GM12878 (cell line): ENCODE measurements around the gene PDZD7. TPM values are rescaled to one million over a fixed set of nuclear protein-coding genes. Genes with fewer than 3 reads are reported as not detected.
A peak's percentile ranks its signal among the peaks of the same experiment; 100 is the strongest.

Experiments
- CHD2 ChIP-seq: IDR thresholded peaks from 2 replicates; pipeline ENCODE4 v1.6.1; 2011; ENCODE audit warnings: low read depth, low read length, improper control_type of control experiment, borderline replicate concordance
- CHD4 ChIP-seq: fragments of 200-600 bp; sonication (generic); IDR thresholded peaks from 2 replicates; pipeline ENCODE4 v1.6.1; 2016; ENCODE audit warnings: mild to moderate bottlenecking
- CUX1 ChIP-seq: IDR thresholded peaks from 2 replicates; pipeline ENCODE4 v1.6.1; 2012; ENCODE audit warnings: improper control_type of control experiment, low read depth, low read length; ENCODE audit not compliant: insufficient replicate concordance
- FOS ChIP-seq: IDR thresholded peaks from 3 replicates; pipeline ENCODE4 v1.6.1; 2011; ENCODE audit warnings: borderline replicate concordance; ENCODE audit not compliant: insufficient read length; ENCODE audit errors: extremely low read depth
- FOXK2 ChIP-seq: fragments of 450-650 bp; IDR thresholded peaks from 2 replicates; pipeline ENCODE4 v1.6.1; 2017; ENCODE audit warnings: mild to moderate bottlenecking, moderate library complexity
- HDGF ChIP-seq: fragments of 450-650 bp; IDR thresholded peaks from 2 replicates; pipeline ENCODE4 v1.6.1; 2016; ENCODE audit warnings: antibody characterized with exemption
- LARP7 ChIP-seq: fragments of 450-650 bp; IDR thresholded peaks from 2 replicates; pipeline ENCODE4 v1.6.1; 2017; ENCODE audit warnings: mild to moderate bottlenecking
- MTA3 ChIP-seq: IDR thresholded peaks from 2 replicates; pipeline ENCODE4 v1.6.1; 2012; ENCODE audit warnings: low read length, inconsistent platforms, borderline replicate concordance
- NR2C2 ChIP-seq: IDR thresholded peaks from 2 replicates; pipeline ENCODE4 v1.6.1; 2011; ENCODE audit warnings: borderline replicate concordance, low read depth; ENCODE audit not compliant: control insufficient read depth, insufficient read length
- PAX5 ChIP-seq: IDR thresholded peaks from 2 replicates; pipeline ENCODE4 v1.6.1; 2011; ENCODE audit warnings: low read depth, low read length, borderline replicate concordance
- SIX5 ChIP-seq: IDR thresholded peaks from 2 replicates; pipeline ENCODE4 v1.6.1; 2011; ENCODE audit warnings: mild to moderate bottlenecking, low read depth, low read length, moderate library complexity; ENCODE audit not compliant: severe bottlenecking
- SMC3 ChIP-seq: IDR thresholded peaks from 2 replicates; pipeline ENCODE4 v1.6.1; 2011; ENCODE audit warnings: low read length, improper control_type of control experiment, borderline replicate concordance
- SP1 ChIP-seq: IDR thresholded peaks from one replicate; pipeline ENCODE4 v1.6.1; 2011; ENCODE audit warnings: low read depth, low read length
- STAT1 ChIP-seq: fragments of 450-650 bp; conservative IDR thresholded peaks from 2 replicates; pipeline ENCODE4 v1.6.1; 2014; ENCODE audit warnings: antibody characterized with exemption, mild to moderate bottlenecking
- STAT3 ChIP-seq: IDR thresholded peaks from 2 replicates; pipeline ENCODE4 v1.6.1; 2011; ENCODE audit warnings: low read depth, low read length, improper control_type of control experiment
- TAF1 ChIP-seq: IDR thresholded peaks from 2 replicates; pipeline ENCODE4 v1.6.1; 2011; ENCODE audit warnings: mild to moderate bottlenecking, low read depth, low read length, borderline replicate concordance
- TCF12 ChIP-seq: IDR thresholded peaks from 2 replicates; pipeline ENCODE4 v1.6.1; 2011; ENCODE audit warnings: low read depth, mild to moderate bottlenecking, low read length
- TCF3 ChIP-seq: IDR thresholded peaks from 2 replicates; pipeline ENCODE4 v1.6.1; 2012; ENCODE audit warnings: low read depth, mild to moderate bottlenecking, low read length, borderline replicate concordance; ENCODE audit not compliant: insufficient read depth
- YY1 ChIP-seq: IDR thresholded peaks from 2 replicates; pipeline ENCODE4 v1.6.1; 2011; ENCODE audit warnings: low read depth, mild to moderate bottlenecking, low read length
- ZSCAN29 ChIP-seq: fragments of 450-650 bp; IDR thresholded peaks from 2 replicates; pipeline ENCODE4 v1.6.1; 2017; ENCODE audit warnings: mild to moderate bottlenecking, moderate library complexity
- polyA plus RNA-seq, 11 experiments: library from polyadenylated mRNA; depleted of rRNA in 4 of 11; unstranded in 6 of 11; stranded (reverse) in 5 of 11; fragments of >200 nt; fragmentation: Nextera tagmentation in 4 of 11; fragmentation: Illumina TruSeq in 1 of 11; extraction: Ambion mirVana in 4 of 11; extraction: Trizol in 1 of 11; gene quantifications; 1 replicate in 1 of 11; 2 replicates in 10 of 11; pipeline versions ENCODE4 v1.2.1 to v1.2.3, GENCODE V29; 2011 to 2016; ENCODE audit warnings: inconsistent platforms in 2 of 11, missing spikeins in 2 of 11, low read depth in 1 of 11
- total RNA-seq, 4 experiments: library from RNA; depleted of rRNA in 3 of 4; stranded (reverse); fragments of >200 nt in 3 of 4; fragmentation: Illumina TruSeq in 1 of 4; extraction: Trizol in 1 of 4; gene quantifications; 2 replicates each; pipeline versions ENCODE4 v1.2.1 to v1.2.3, GENCODE V29; 2013 to 2021
- TF ChIP-seq, protein P1 (sequence below): IDR thresholded peaks from 2 replicates; pipeline ENCODE4 v1.6.1; 2012; ENCODE audit warnings: low read depth, low read length, improper control_type of control experiment
- TF ChIP-seq, protein P2 (sequence below): IDR thresholded peaks from 2 replicates; pipeline ENCODE4 v1.6.1; 2012; ENCODE audit warnings: mild to moderate bottlenecking, low read depth, low read length

The PDZD7 gene
- total and polyA plus RNA-seq, 10 of the 15 experiments (the other 5 are each of a cell fraction or from before 2014, with no cell fraction given), result 0.01 to 0.20 (median 0.03) TPM; not detected in 7

DNA sequence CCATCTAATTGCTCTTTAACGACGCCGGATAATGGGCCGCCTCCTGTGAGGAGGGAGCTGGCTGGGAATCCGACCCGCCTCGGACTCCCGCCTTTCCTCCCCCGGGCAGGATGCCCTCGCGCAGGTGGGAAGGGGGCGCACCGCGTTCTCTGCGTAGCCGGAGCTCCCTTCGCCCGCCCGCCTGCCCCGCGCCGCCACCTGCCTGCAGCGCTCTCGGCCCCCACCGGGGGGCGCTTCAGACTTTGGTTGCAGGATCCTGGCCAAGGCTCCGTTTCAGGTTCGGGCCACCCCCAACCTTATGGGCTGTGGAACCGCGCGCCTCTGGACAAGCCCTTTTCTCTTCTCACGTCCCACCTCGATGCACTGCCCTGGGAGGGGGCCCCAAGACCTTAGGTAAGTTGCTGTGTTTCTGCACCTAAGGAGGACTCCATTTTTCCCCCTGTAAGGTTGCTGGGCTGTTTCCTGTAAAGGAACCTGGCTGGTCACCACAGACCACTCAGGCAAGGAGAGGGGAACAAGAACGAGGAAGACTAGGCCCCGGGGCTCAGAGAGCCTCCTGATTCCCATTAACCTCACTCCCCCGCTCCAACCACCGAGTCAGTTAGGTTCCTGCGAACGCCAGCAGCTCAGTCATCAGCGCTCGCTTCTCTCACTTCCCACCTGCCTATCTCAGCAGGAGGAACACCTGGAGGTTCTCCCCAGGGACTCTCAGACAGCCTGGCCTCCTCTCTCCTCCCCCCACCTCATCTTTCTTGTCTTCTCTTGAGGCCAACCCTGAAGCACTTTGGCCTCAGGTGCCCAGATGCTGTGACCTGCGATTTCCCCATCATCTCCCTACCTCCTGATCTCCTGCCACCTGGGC lies 19.5 kb upstream of the PDZD7 start (continued):
- TF ChIP-seq CUX1, result no peak
- TF ChIP-seq YY1, result peak; percentile 55
- TF ChIP-seq FOS, result no peak
- TF ChIP-seq SP1, result no peak
- no peak for TF ChIP-seq ZSCAN29
- no peak for TF ChIP-seq STAT3
- no peak for TF ChIP-seq MTA3
- peak; percentile 52; the same call in 1 of the 2 replicates for TF ChIP-seq LARP7
- TF ChIP-seq TCF12, result no peak
- TF ChIP-seq TCF3, result no peak
- TF ChIP-seq SIX5, result no peak
- peak; percentile 36; the same call in 1 of the 2 replicates for TF ChIP-seq CHD2
- TF ChIP-seq PAX5, result no peak
- TF ChIP-seq TAF1, result no peak
- TF ChIP-seq FOXK2, result no peak
- TF ChIP-seq, protein P1, sequence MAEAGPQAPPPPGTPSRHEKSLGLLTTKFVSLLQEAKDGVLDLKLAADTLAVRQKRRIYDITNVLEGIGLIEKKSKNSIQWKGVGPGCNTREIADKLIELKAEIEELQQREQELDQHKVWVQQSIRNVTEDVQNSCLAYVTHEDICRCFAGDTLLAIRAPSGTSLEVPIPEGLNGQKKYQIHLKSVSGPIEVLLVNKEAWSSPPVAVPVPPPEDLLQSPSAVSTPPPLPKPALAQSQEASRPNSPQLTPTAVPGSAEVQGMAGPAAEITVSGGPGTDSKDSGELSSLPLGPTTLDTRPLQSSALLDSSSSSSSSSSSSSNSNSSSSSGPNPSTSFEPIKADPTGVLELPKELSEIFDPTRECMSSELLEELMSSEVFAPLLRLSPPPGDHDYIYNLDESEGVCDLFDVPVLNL, result no peak
- no peak for TF ChIP-seq HDGF
- TF ChIP-seq SMC3, result peak; percentile 63; the same call in 1 of the 2 replicates
- TF ChIP-seq NR2C2, result no peak
- TF ChIP-seq, protein P2, sequence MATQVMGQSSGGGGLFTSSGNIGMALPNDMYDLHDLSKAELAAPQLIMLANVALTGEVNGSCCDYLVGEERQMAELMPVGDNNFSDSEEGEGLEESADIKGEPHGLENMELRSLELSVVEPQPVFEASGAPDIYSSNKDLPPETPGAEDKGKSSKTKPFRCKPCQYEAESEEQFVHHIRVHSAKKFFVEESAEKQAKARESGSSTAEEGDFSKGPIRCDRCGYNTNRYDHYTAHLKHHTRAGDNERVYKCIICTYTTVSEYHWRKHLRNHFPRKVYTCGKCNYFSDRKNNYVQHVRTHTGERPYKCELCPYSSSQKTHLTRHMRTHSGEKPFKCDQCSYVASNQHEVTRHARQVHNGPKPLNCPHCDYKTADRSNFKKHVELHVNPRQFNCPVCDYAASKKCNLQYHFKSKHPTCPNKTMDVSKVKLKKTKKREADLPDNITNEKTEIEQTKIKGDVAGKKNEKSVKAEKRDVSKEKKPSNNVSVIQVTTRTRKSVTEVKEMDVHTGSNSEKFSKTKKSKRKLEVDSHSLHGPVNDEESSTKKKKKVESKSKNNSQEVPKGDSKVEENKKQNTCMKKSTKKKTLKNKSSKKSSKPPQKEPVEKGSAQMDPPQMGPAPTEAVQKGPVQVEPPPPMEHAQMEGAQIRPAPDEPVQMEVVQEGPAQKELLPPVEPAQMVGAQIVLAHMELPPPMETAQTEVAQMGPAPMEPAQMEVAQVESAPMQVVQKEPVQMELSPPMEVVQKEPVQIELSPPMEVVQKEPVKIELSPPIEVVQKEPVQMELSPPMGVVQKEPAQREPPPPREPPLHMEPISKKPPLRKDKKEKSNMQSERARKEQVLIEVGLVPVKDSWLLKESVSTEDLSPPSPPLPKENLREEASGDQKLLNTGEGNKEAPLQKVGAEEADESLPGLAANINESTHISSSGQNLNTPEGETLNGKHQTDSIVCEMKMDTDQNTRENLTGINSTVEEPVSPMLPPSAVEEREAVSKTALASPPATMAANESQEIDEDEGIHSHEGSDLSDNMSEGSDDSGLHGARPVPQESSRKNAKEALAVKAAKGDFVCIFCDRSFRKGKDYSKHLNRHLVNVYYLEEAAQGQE, result no peak
- no peak for TF ChIP-seq CHD4
- TF ChIP-seq STAT1, result 0 out of 2 replicates have a peak, but pooled peaks have one; percentile 54
